ENCODE data around the gene PGAP3.

DNA sequence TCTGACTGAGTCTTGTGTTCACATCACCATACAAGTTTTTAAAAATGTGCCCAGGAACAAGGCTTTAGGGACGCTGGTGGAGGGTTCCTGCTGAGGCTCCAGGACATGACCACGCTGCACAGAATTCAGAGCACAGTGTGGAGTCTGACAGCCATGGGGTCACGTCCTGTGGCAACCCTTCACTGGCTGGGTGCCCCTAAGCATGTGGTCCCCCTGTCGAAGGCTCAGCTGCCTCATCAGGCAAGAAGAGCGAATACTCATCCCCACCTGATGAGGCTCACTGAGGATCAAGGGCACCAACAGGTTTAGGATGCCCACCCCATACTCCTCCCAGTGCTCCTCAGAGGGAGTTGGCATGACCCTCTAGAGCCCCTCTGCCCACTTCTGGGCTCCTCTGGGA is 13.7 kb downstream of the PGAP3 start:
- TF ChIP-seq, protein P1, sequence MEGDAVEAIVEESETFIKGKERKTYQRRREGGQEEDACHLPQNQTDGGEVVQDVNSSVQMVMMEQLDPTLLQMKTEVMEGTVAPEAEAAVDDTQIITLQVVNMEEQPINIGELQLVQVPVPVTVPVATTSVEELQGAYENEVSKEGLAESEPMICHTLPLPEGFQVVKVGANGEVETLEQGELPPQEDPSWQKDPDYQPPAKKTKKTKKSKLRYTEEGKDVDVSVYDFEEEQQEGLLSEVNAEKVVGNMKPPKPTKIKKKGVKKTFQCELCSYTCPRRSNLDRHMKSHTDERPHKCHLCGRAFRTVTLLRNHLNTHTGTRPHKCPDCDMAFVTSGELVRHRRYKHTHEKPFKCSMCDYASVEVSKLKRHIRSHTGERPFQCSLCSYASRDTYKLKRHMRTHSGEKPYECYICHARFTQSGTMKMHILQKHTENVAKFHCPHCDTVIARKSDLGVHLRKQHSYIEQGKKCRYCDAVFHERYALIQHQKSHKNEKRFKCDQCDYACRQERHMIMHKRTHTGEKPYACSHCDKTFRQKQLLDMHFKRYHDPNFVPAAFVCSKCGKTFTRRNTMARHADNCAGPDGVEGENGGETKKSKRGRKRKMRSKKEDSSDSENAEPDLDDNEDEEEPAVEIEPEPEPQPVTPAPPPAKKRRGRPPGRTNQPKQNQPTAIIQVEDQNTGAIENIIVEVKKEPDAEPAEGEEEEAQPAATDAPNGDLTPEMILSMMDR (IDR thresholded peaks at IDR 0.05): no peak
- no peak for TF ChIP-seq POLR2A (IDR thresholded peaks at IDR 0.05)
- no peak for TF ChIP-seq POLR2AphosphoS5 (IDR thresholded peaks at IDR 0.05)
